Measurements from ENCODE around the gene SLA2.

The SLA2 gene

DNA sequence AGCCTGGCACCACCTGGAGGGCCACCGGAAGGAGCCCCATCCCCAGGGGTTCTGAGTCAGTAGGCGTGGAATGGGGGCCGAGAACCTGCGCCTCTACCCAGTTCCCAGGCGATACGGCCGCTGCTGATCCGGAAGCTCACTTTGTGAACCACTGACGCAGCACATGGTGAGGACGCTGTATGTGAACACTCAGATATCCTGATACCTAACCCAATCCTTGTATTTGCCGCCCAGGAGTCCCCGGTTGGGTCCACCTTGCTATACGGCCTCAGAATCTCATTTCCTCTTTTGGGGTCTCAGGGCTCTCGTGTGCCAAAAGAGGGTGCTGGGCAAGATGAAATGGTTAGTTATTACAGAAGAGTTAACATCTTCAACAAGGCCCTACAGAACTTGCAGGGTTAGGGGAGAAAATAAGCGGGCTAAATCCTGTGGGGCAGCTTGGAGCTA is 41.0 kb downstream of the SLA2 start:
- H3K4me3 ChIP-seq (ENCODE audit: insufficient read depth, low read length, poor library complexity, severe bottlenecking): peak overlapping the region; percentile 38

DNA sequence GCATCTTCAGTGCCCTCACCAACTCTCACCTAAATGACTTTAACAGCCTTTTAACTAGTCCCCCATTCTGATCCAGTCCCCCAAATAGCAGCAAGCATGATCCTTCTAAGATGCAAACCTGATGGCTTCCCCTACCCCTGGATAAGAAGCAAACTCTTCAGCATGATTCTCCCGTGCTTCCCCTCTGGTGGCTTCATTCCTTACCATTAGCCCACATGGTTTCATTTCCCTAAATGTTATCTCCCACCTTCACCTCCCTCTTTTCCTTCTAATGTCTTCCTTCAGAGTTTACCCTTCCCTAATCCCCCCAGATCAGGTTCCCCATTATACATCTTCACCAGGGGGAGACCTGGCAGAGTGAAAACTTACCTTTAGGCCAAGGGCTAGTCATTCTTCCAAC is 44.5 kb downstream of the SLA2 start:
- Histone ChIP-seq H2AFZ (ENCODE audit: low read depth, low read length, severe bottlenecking) (no peak overlapping the region), H3K27ac (ENCODE audit: low read depth, low read length) (no peak overlapping the region), H3K9me3 (ENCODE audit: insufficient read depth, low read length) (no peaks in the 10 kb centered on the region), H3K36me3 (ENCODE audit: low read length) (no peaks in the 10 kb centered on the region), H3K4me3 (ENCODE audit: insufficient read depth, low read length, poor library complexity, severe bottlenecking) (no peak overlapping the region), H3K9me2 (replicated peaks; ENCODE audit: insufficient read depth, low read length) (no peaks in the 10 kb centered on the region), H3K79me2 (ENCODE audit: insufficient read depth, low read length) (peaks cover 10% of the 10 kb centered on the region), H4K20me1 (ENCODE audit: low read depth, low read length) (peaks cover 2% of the 10 kb centered on the region; the same call in 1 of the 2 replicates), H3F3A (ENCODE audit: insufficient read depth) (peaks cover 21% of the 10 kb centered on the region), H3K4me2 (ENCODE audit: low read depth, low read length, poor library complexity, severe bottlenecking) (no peak overlapping the region), H3K9ac (ENCODE audit: low read length) (no peak overlapping the region), H3K27me3 (ENCODE audit: low read length) (no peaks in the 10 kb centered on the region)
- TF ChIP-seq, protein P1, sequence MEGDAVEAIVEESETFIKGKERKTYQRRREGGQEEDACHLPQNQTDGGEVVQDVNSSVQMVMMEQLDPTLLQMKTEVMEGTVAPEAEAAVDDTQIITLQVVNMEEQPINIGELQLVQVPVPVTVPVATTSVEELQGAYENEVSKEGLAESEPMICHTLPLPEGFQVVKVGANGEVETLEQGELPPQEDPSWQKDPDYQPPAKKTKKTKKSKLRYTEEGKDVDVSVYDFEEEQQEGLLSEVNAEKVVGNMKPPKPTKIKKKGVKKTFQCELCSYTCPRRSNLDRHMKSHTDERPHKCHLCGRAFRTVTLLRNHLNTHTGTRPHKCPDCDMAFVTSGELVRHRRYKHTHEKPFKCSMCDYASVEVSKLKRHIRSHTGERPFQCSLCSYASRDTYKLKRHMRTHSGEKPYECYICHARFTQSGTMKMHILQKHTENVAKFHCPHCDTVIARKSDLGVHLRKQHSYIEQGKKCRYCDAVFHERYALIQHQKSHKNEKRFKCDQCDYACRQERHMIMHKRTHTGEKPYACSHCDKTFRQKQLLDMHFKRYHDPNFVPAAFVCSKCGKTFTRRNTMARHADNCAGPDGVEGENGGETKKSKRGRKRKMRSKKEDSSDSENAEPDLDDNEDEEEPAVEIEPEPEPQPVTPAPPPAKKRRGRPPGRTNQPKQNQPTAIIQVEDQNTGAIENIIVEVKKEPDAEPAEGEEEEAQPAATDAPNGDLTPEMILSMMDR (IDR thresholded peaks at IDR 0.05; ENCODE audit: insufficient read depth, low read length, poor library complexity, severe bottlenecking): no peak
- TF ChIP-seq EZH2phosphoT487 (conservative IDR thresholded peaks at IDR 0.05; ENCODE audit: low read length): no peak

More for the DNA sequence above, 41.0 kb downstream of the SLA2 start:
- Histone ChIP-seq H3K4me2 (ENCODE audit: low read depth, low read length, poor library complexity, severe bottlenecking) (peak overlapping the region; percentile 60), H3K36me3 (ENCODE audit: low read length) (peaks cover 3% of the 10 kb centered on the region; the same call in 1 of the 2 replicates), H3K9ac (ENCODE audit: low read length) (peak overlapping the region; percentile 97), H3K79me2 (ENCODE audit: insufficient read depth, low read length) (peaks cover 30% of the 10 kb centered on the region), H2AFZ (ENCODE audit: low read depth, low read length, severe bottlenecking) (peak overlapping the region; percentile 52), H3K27me3 (ENCODE audit: low read length) (no peaks in the 10 kb centered on the region), H3K9me2 (replicated peaks; ENCODE audit: insufficient read depth, low read length) (no peaks in the 10 kb centered on the region), H3K27ac (ENCODE audit: low read depth, low read length) (peak overlapping the region; percentile 76), H4K20me1 (ENCODE audit: low read depth, low read length) (peaks cover 12% of the 10 kb centered on the region; the same call in 1 of the 2 replicates), H3F3A (ENCODE audit: insufficient read depth) (peaks cover 19% of the 10 kb centered on the region), H3K9me3 (ENCODE audit: insufficient read depth, low read length) (no peaks in the 10 kb centered on the region)
- no peak for TF ChIP-seq EZH2phosphoT487 (conservative IDR thresholded peaks at IDR 0.05; ENCODE audit: low read length)
- TF ChIP-seq, protein P1 (IDR thresholded peaks at IDR 0.05; ENCODE audit: insufficient read depth, low read length, poor library complexity, severe bottlenecking): no peak

DNA sequence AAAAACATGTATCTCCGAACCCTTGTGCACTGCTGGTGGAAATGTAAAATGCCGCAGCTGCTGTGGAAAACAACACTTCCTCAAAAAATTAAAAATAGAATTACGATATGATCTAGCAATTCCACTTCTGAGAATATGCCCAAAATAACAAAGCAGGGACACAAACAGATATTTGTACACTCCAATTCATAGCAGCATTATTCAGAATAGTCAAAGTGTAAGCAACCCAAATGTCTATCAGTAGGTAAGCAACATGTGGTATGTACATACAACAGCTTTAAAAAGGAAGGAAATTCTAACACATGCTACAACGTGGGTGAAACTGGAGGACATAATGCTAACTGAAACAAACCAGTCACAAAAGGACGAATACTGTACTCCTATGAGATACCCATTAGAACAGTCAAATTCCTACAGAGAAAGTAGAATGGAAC is 46.1 kb downstream of the SLA2 start:
- peak overlapping the region; percentile 1 for H3K4me2 ChIP-seq (ENCODE audit: low read depth, low read length, poor library complexity, severe bottlenecking)
- TF ChIP-seq, protein P1 (IDR thresholded peaks at IDR 0.05; ENCODE audit: insufficient read depth, low read length, poor library complexity, severe bottlenecking): no peak
- no peak for TF ChIP-seq EZH2phosphoT487 (conservative IDR thresholded peaks at IDR 0.05; ENCODE audit: low read length)
- peaks cover 24% of the 10 kb centered on the region for H3F3A ChIP-seq (ENCODE audit: insufficient read depth)
- no peaks in the 10 kb centered on the region for H3K79me2 ChIP-seq (ENCODE audit: insufficient read depth, low read length)
- no peaks in the 10 kb centered on the region for H3K9me3 ChIP-seq (ENCODE audit: insufficient read depth, low read length)
- no peak overlapping the region for H3K4me3 ChIP-seq (ENCODE audit: insufficient read depth, low read length, poor library complexity, severe bottlenecking)
- H3K27ac ChIP-seq (ENCODE audit: low read depth, low read length): peak overlapping the region; percentile 26; the same call in 1 of the 2 replicates
- H3K9me2 ChIP-seq (replicated peaks; ENCODE audit: insufficient read depth, low read length): no peaks in the 10 kb centered on the region
- H3K36me3 ChIP-seq (ENCODE audit: low read length): no peaks in the 10 kb centered on the region
- H3K27me3 ChIP-seq (ENCODE audit: low read length): no peaks in the 10 kb centered on the region
- H2AFZ ChIP-seq (ENCODE audit: low read depth, low read length, severe bottlenecking): no peak overlapping the region
- no peak overlapping the region for H3K9ac ChIP-seq (ENCODE audit: low read length)
- H4K20me1 ChIP-seq (ENCODE audit: low read depth, low read length): no peaks in the 10 kb centered on the region

Measured in SU-DHL-6 (cell line).